Progenitor cell of endocrine pancreas (in vitro differentiated cells): ENCODE results near the gene MTA3. TPM values are rescaled to one million over a fixed set of nuclear protein-coding genes. Genes with fewer than 3 reads are reported as not detected.

Experiments used
- DNase-seq: peaks from one replicate; pipeline ENCODE4 v3.0.0; 2021; ENCODE audit warnings: low spot score; ENCODE audit not compliant: unreplicated experiment
- H3K27ac Mint-ChIP-seq: 2 replicates; pipeline ENCODE4 v1.8.0; 2021; ENCODE audit warnings: mild to moderate bottlenecking, moderate library complexity, mixed read lengths
- H3K27me3 Mint-ChIP-seq: 2 replicates; pipeline ENCODE4 v1.8.0; 2021; ENCODE audit warnings: mixed read lengths
- H3K36me3 Mint-ChIP-seq: 2 replicates; pipeline ENCODE4 v1.8.0; 2022; ENCODE audit warnings: mixed read lengths; ENCODE audit not compliant: insufficient read depth
- H3K4me1 Mint-ChIP-seq: 2 replicates; pipeline ENCODE4 v1.8.0; 2021; ENCODE audit warnings: low read depth, mixed read lengths
- H3K4me3 Mint-ChIP-seq: 2 replicates; pipeline ENCODE4 v1.8.0; 2021; ENCODE audit warnings: low read depth, mild to moderate bottlenecking, moderate library complexity, mixed read lengths
- H3K9me3 Mint-ChIP-seq: 2 replicates; pipeline ENCODE4 v1.8.0; 2021; ENCODE audit warnings: low read depth, mixed read lengths
- total RNA-seq: library from RNA; stranded (reverse); gene quantifications from 2 replicates; pipeline ENCODE4 v1.2.1, GENCODE V29; 2021
- TF ChIP-seq, protein P1 (sequence below): fragments of 200-600 bp; sonication (generic); IDR thresholded peaks from one replicate; pipeline ENCODE4 v1.5.0; 2021; ENCODE audit warnings: antibody characterized with exemption, mild to moderate bottlenecking; ENCODE audit not compliant: unreplicated experiment

MTA3 gene
- total RNA-seq, 1 donor from 2014 or later = 96.0 TPM

DNA sequence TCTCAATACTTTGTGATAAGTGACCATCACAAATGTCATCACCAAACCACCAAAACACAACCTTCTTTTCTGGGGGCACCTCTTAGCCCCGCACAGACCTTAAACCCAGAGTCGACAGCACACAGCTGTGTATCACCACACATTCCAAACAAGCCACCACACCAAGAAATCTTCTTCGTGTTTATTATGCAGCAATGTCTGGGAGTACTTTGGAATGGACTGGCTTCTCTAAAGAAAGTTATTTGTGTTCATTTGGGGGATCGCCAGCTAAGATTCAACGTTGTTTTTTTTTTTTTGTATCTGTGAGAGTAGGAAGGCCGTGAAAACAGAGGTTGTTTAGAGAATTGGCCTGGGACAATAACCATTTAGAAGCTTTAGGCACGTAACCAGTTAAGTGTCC is 1.1 kb upstream of the MTA3 start:
- TF ChIP-seq, protein P1, sequence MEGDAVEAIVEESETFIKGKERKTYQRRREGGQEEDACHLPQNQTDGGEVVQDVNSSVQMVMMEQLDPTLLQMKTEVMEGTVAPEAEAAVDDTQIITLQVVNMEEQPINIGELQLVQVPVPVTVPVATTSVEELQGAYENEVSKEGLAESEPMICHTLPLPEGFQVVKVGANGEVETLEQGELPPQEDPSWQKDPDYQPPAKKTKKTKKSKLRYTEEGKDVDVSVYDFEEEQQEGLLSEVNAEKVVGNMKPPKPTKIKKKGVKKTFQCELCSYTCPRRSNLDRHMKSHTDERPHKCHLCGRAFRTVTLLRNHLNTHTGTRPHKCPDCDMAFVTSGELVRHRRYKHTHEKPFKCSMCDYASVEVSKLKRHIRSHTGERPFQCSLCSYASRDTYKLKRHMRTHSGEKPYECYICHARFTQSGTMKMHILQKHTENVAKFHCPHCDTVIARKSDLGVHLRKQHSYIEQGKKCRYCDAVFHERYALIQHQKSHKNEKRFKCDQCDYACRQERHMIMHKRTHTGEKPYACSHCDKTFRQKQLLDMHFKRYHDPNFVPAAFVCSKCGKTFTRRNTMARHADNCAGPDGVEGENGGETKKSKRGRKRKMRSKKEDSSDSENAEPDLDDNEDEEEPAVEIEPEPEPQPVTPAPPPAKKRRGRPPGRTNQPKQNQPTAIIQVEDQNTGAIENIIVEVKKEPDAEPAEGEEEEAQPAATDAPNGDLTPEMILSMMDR = no peak
- Mint-ChIP-seq H3K4me1 (peaks cover 21% of the 10 kb centered on the region), H3K4me3 (peak overlapping the region; percentile 78), H3K36me3 (peaks cover 5% of the 10 kb centered on the region), H3K9me3 (peaks cover 5% of the 10 kb centered on the region), H3K27me3 (no peaks in the 10 kb centered on the region), H3K27ac (peak overlapping the region; percentile 36)
- DNase-seq = no peak

DNA sequence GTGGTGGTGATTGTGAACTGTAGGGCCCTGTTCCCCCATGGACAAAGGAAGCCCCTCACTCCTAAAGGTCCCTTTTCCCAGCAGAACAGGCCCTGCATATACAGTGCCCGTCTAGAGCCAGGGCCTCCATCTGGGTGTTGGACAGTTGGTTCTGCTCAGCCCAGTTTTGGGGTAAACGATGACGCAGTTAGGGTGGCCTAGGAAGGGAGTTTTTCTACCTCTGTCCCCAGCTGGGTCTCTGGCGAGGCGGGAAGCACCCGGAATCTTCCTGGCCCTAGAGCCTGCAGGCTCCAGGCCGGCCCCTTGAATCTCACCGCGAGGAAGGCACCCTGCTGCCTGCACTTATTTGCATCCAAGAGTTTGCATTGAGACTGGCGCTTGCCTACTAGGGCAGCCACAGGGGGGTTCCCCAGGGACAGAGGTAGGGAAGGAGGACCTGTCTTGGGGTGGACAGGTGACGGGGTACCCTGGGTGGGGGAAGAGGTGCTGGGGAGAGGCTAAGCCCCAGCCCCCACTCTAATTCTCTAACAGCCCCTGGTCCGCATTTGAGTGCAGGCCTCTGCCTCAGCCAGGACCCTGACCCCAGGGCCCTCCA is 529 bp upstream of the MTA3 start:
- Mint-ChIP-seq H3K27ac (peak overlapping the region; percentile 36), H3K9me3 (peaks cover 1% of the 10 kb centered on the region), H3K4me1 (peaks cover 15% of the 10 kb centered on the region), H3K36me3 (peaks cover 8% of the 10 kb centered on the region), H3K27me3 (no peaks in the 10 kb centered on the region), H3K4me3 (peak overlapping the region; percentile 78)
- peak; percentile 17 for DNase-seq
- TF ChIP-seq, protein P1 = no peak

DNA sequence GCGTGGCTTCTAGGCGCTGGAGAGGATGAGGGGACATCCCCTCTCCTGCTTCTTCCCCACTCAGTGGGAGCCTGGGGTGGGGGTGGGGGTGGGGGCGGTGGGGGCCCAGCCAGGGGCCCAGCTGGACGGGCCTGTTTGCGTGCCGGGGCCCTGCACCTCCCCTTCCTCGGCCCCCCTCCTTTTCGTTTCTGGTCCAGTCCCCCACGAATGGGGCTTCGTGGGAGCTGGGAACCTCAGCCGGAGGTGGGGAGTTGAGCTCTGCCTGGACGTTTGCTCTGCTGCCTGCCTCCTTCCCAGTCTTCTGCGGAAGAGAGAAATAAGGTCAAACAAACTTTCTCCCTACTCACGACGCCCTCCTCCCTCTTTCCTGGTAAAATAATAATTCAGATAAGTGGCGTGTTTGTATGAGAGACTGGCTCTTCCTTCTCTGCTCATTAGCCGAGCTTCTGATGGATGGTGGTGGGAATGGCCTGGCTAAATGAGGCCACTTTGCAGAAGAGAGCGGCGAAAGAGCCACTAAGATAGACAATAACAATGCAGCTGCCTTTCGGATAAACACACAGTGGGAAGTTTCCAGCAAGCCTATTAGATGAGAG is 782 bp downstream of the MTA3 start:
- Mint-ChIP-seq H3K36me3 (peaks cover 11% of the 10 kb centered on the region), H3K4me3 (peak overlapping the region; percentile 84), H3K4me1 (peaks cover 13% of the 10 kb centered on the region), H3K27me3 (no peaks in the 10 kb centered on the region), H3K27ac (peak overlapping the region; percentile 92), H3K9me3 (no peaks in the 10 kb centered on the region)
- TF ChIP-seq, protein P1 = no peak
- no peak for DNase-seq

DNA sequence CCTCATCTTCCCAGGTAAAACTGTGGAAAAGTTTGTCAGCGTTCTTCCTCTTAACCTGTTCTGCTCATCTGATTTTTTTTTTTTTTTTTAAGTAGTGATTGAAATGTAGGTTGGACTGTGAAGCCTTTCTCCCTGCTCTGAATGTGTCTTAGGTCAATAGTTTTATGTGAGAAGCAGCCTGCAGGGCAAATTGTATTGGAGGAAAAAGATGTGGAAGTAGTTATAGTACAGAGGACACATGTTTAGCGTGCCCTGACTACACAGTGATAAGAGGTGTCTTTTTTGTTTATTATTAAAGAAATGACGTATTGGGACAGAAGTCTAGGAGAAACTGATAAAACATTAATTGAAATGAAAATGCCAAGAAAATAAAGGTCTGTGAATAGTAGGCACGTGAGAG is 1.5 kb downstream of the MTA3 start:
- peak overlapping the region; percentile 84 for H3K4me3 Mint-ChIP-seq
- H3K27me3 Mint-ChIP-seq = no peaks in the 10 kb centered on the region
- TF ChIP-seq, protein P1 = no peak
- peaks cover 11% of the 10 kb centered on the region for H3K36me3 Mint-ChIP-seq
- peak overlapping the region; percentile 84 for H3K27ac Mint-ChIP-seq
- DNase-seq = no peak
- peaks cover 13% of the 10 kb centered on the region for H3K4me1 Mint-ChIP-seq
- H3K9me3 Mint-ChIP-seq = no peaks in the 10 kb centered on the region

DNA sequence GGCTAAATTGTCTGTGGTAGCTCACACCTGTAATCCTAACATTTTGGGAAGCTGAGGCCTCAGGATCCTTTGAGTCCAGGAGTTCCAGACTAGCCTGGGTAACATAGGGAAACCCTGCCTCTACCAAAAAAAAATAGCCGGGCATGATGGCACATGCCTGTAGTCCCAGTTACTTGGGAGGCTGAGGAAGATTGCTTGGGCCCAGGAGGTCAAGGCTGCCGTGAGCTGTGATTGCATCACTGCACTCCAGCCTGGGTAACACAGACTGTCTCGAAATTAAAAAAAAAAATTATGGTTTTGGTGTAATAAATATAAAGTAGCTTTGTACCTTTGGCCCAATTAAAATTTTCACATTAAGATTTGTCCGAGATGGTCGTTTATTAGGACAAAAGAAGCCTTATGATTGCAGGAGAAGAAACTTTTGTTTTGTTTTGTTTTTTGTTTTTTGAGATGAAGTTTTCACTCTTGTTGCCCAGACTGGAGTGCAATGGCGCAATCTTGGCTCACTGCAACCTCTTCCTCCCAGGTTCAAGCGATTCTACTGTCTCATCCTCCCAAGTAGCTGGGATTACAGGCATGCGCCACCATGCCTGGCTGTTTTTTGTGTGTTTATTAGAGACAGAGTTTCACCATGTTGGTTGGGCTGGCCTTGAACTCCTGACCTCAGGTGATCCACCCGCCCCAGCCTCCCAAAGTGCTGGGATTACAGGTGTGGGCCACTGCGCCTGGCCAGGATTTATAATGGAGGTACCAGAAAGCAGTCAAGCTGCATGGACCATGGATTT is 4.1 kb downstream of the MTA3 start:
- DNase-seq = no peak
- H3K27me3 Mint-ChIP-seq = no peaks in the 10 kb centered on the region
- H3K27ac Mint-ChIP-seq = no peak overlapping the region
- H3K4me1 Mint-ChIP-seq = peaks cover 13% of the 10 kb centered on the region
- no peak overlapping the region for H3K4me3 Mint-ChIP-seq
- H3K9me3 Mint-ChIP-seq = no peaks in the 10 kb centered on the region
- TF ChIP-seq, protein P1 = no peak
- H3K36me3 Mint-ChIP-seq = peaks cover 26% of the 10 kb centered on the region
